ENCODE results near the gene CYP4Z1.
"Not testable (repeated sequence)": the region's sequence is repeated elsewhere in the genome, so short reads cannot be mapped to it uniquely, and the experiment has no call there.

CYP4Z1 gene

GRCh38 chr1:47067097-47067594 is at the start of gene CYP4Z1:
CYP4Z1 (plus strand) TSS chr1:47067231; CDS start chr1:47067491, 260 bp downstream.
- DNase-seq (ENCODE audit: extremely low read depth in 1 of 2, low read depth in 1 of 2), result no peak

GRCh38 chr1:47021070-47021469 is 46.0 kb upstream of the CYP4Z1 start:
- no peak for DNase-seq (ENCODE audit: extremely low read depth in 1 of 2, low read depth in 1 of 2)

GRCh38 chr1:47023268-47024140 is 43.5 kb upstream of the CYP4Z1 start, which contains the start of gene CYP4X1:
CYP4X1 (plus strand) TSS chr1:47023669; CDS start chr1:47023818, 149 bp downstream.
- no peak for DNase-seq (ENCODE audit: extremely low read depth in 1 of 2, low read depth in 1 of 2)

- DNase-seq (ENCODE audit: extremely low read depth in 1 of 2, low read depth in 1 of 2), result no peak
These were observed 42.8 kb upstream of the CYP4Z1 start for GRCh38 chr1:47024141-47024801.

- no peak for DNase-seq (ENCODE audit: extremely low read depth in 1 of 2, low read depth in 1 of 2)
These were observed 36.7 kb upstream of the CYP4Z1 start for GRCh38 chr1:47030170-47030805.

- DNase-seq (ENCODE audit: extremely low read depth in 1 of 2, low read depth in 1 of 2), result no peak
These were observed 36.0 kb upstream of the CYP4Z1 start for GRCh38 chr1:47031059-47031458.

- DNase-seq (ENCODE audit: extremely low read depth in 1 of 2, low read depth in 1 of 2), result no peak
These were observed 35.4 kb upstream of the CYP4Z1 start for GRCh38 chr1:47031585-47031984.

GRCh38 chr1:47036764-47037163 is 30.3 kb upstream of the CYP4Z1 start:
- DNase-seq (ENCODE audit: extremely low read depth in 1 of 2, low read depth in 1 of 2), result no peak

- DNase-seq (ENCODE audit: extremely low read depth in 1 of 2, low read depth in 1 of 2), result no peak
These were observed 7.7 kb upstream of the CYP4Z1 start for GRCh38 chr1:47059376-47059775.

- DNase-seq (ENCODE audit: extremely low read depth in 1 of 2, low read depth in 1 of 2), result not testable (repeated sequence)
These were observed 2.0 kb downstream of the CYP4Z1 start for GRCh38 chr1:47069080-47069479.

- not testable (repeated sequence) for DNase-seq (ENCODE audit: extremely low read depth in 1 of 2, low read depth in 1 of 2)
These were observed 2.5 kb downstream of the CYP4Z1 start for GRCh38 chr1:47069509-47069908.

GRCh38 chr1:47089356-47089755 is 22.3 kb downstream of the CYP4Z1 start:
- DNase-seq (ENCODE audit: extremely low read depth in 1 of 2, low read depth in 1 of 2), result not testable (repeated sequence)

- not testable (repeated sequence) for DNase-seq (ENCODE audit: extremely low read depth in 1 of 2, low read depth in 1 of 2)
These were observed 24.4 kb downstream of the CYP4Z1 start for GRCh38 chr1:47091476-47091875.

- DNase-seq (ENCODE audit: extremely low read depth in 1 of 2, low read depth in 1 of 2), result no peak
These were observed 37.8 kb downstream of the CYP4Z1 start for GRCh38 chr1:47104816-47105215.

GRCh38 chr1:47106792-47107191 is 39.8 kb downstream of the CYP4Z1 start:
- no peak for DNase-seq (ENCODE audit: extremely low read depth in 1 of 2, low read depth in 1 of 2)

GRCh38 chr1:47107851-47108574 is 41.0 kb downstream of the CYP4Z1 start:
- DNase-seq (ENCODE audit: extremely low read depth in 1 of 2, low read depth in 1 of 2), result not testable (repeated sequence)

GRCh38 chr1:47109482-47109881 is 42.5 kb downstream of the CYP4Z1 start:
- not testable (repeated sequence) for DNase-seq (ENCODE audit: extremely low read depth in 1 of 2, low read depth in 1 of 2)

GRCh38 chr1:47113178-47113577 is 46.1 kb downstream of the CYP4Z1 start:
- no peak for DNase-seq (ENCODE audit: extremely low read depth in 1 of 2, low read depth in 1 of 2)

- DNase-seq (ENCODE audit: extremely low read depth in 1 of 2, low read depth in 1 of 2), result not testable (repeated sequence)
These were observed 54.0 kb downstream of the CYP4Z1 start for GRCh38 chr1:47121039-47121438.

- not testable (repeated sequence) for DNase-seq (ENCODE audit: extremely low read depth in 1 of 2, low read depth in 1 of 2)
These were observed 57.8 kb downstream of the CYP4Z1 start for GRCh38 chr1:47124834-47125233.

All from stimulated activated CD8-positive, alpha-beta memory T cell treated with anti-CD3 and anti-CD28 coated beads, Interleukin-7, amount 100 ng/mL, for 48 hours (primary cell).